Measurements from ENCODE around the gene FOXK1. TPM values are rescaled to one million over a fixed set of nuclear protein-coding genes. Genes with fewer than 3 reads are reported as not detected.
"Not testable (repeated sequence)": the region's sequence is repeated elsewhere in the genome, so short reads cannot be mapped to it uniquely, and the experiment has no call there.

FOXK1 gene
- total RNA-seq, 3 donors from 2014 or later: 30.1 to 48.5 (median 33.4) TPM

- H3K4me3 ChIP-seq: no peak overlapping the region
- ATAC-seq (no peak), DNase-seq (peak in 1 of 3 donors; percentile 41)
- no peaks in the 10 kb centered on the region for H3K4me1 ChIP-seq (ENCODE audit: low read depth)
- H3K36me3 ChIP-seq (ENCODE audit: low read depth): no peaks in the 10 kb centered on the region
- intact Hi-C loops (cut with DNase I, micrococcal nuclease): no loop called here
- TF ChIP-seq CTCF (IDR thresholded peaks at IDR 0.05): no peak
- H3K9me3 ChIP-seq: no peaks in the 10 kb centered on the region
These were observed 119.7 kb downstream of the FOXK1 start for GRCh38 chr7:4801839-4802231.

GRCh38 chr7:4802577-4802976, 120.5 kb downstream of the FOXK1 start:
- ATAC-seq; DNase-seq; intact Hi-C loops (cut with DNase I, micrococcal nuclease); H3K4me1 ChIP-seq (ENCODE audit: low read depth); H3K9me3 ChIP-seq; H3K36me3 ChIP-seq (ENCODE audit: low read depth); H3K4me3 ChIP-seq: not testable (repeated sequence)

- Histone ChIP-seq H3K4me1 (ENCODE audit: low read depth) (no peaks in the 10 kb centered on the region), H3K9me3 (no peaks in the 10 kb centered on the region), H3K4me3 (no peak overlapping the region), H3K36me3 (ENCODE audit: low read depth) (no peaks in the 10 kb centered on the region)
- ATAC-seq: no peak
- no peak for TF ChIP-seq CTCF (IDR thresholded peaks at IDR 0.05)
- intact Hi-C loops (cut with DNase I, micrococcal nuclease): no loop called here
- no peak for DNase-seq
These were observed 121.5 kb downstream of the FOXK1 start for GRCh38 chr7:4803397-4804241.

- Histone ChIP-seq H3K4me1 (ENCODE audit: low read depth) (no peaks in the 10 kb centered on the region), H3K36me3 (ENCODE audit: low read depth) (no peaks in the 10 kb centered on the region), H3K4me3 (no peak overlapping the region), H3K9me3 (no peaks in the 10 kb centered on the region)
- DNase-seq: peak in 1 of 3 donors; percentile 40
- intact Hi-C loops (cut with DNase I, micrococcal nuclease): no loop called here
- no peak for ATAC-seq
- TF ChIP-seq CTCF (IDR thresholded peaks at IDR 0.05): no peak
These were observed 123.3 kb downstream of the FOXK1 start for GRCh38 chr7:4805110-4805983.

- no peak for TF ChIP-seq CTCF (IDR thresholded peaks at IDR 0.05)
- intact Hi-C loops (cut with DNase I, micrococcal nuclease): no loop called here
- ATAC-seq: no peak
These were observed 123.8 kb downstream of the FOXK1 start for GRCh38 chr7:4805984-4806300.

More at GRCh38 chr7:4805984-4806300, 123.8 kb downstream of the FOXK1 start:
- Histone ChIP-seq H3K4me1 (ENCODE audit: low read depth) (no peaks in the 10 kb centered on the region), H3K36me3 (ENCODE audit: low read depth) (no peaks in the 10 kb centered on the region), H3K9me3 (no peaks in the 10 kb centered on the region), H3K4me3 (no peak overlapping the region)
- DNase-seq: no peak
